ENCODE results near the gene FBLN1. TPM values are rescaled to one million over a fixed set of nuclear protein-coding genes. Genes with fewer than 3 reads are reported as not detected.

FBLN1 gene
- total and polyA plus RNA-seq, 5 donors from 2014 or later: 0.49 TPM; not detected in 4

DNA sequence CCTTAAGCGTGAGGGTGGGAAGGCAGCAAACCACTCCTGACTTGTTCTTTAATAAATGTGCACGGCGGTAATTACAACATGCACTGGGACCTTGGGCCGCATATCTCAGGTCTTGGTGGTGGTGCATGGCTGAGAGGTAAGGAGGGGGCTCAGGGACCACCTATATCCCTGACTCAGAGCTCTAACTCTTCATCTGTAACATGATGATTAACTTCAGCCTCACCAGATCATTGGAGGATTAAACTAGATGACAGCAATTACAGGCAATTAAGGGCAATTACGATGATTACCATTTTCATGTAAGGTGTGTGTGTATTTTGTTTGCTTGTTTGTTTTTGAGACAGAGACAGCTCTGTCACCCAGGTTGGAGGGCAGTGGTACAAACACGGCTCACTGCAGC is 45.0 kb downstream of the FBLN1 start:
- Histone ChIP-seq H3K27me3 (ENCODE audit: control insufficient read depth, insufficient read depth, low read length) (no peaks in the 10 kb centered on the region), H3K27ac (ENCODE audit: insufficient read depth, low read length, poor library complexity, severe bottlenecking) (no peak overlapping the region), H3K36me3 (ENCODE audit: control insufficient read depth, insufficient read depth, low read length) (no peaks in the 10 kb centered on the region), H3K9me3 (ENCODE audit: control insufficient read depth in 2 of 2, low read length in 2 of 2) (no peaks in the 10 kb centered on the region), H3K4me1 (ENCODE audit: control insufficient read depth, insufficient read depth, low read length, poor library complexity, severe bottlenecking) (no peaks in the 10 kb centered on the region), H3K4me3 (ENCODE audit: low read depth, low read length) (no peak overlapping the region)
- Mint-ChIP-seq H3K4me1 (no peaks in the 10 kb centered on the region), H3K9me3 (peaks cover 0 to 2% (median 0%) of the 10 kb centered on the region in 7 donors), H3K4me3 (no peak overlapping the region), H3K27me3 (peaks cover 6% of the 10 kb centered on the region), H3K27ac (no peak overlapping the region), H3K36me3 (no peaks in the 10 kb centered on the region)
- ATAC-seq (ENCODE audit: low read depth in 2 of 2): no peak
- DNase-seq: no peak

GRCh38 chr22:45548247-45548840 is 45.7 kb downstream of the FBLN1 start:
- H3K4me3 Mint-ChIP-seq: no peak overlapping the region
- Histone ChIP-seq H3K4me3 (ENCODE audit: low read depth, low read length) (no peak overlapping the region), H3K9me3 (ENCODE audit: control insufficient read depth in 2 of 2, low read length in 2 of 2) (no peaks in the 10 kb centered on the region), H3K27me3 (ENCODE audit: control insufficient read depth, insufficient read depth, low read length) (no peaks in the 10 kb centered on the region), H3K36me3 (ENCODE audit: control insufficient read depth, insufficient read depth, low read length) (no peaks in the 10 kb centered on the region), H3K27ac (ENCODE audit: insufficient read depth, low read length, poor library complexity, severe bottlenecking) (no peak overlapping the region), H3K4me1 (ENCODE audit: control insufficient read depth, insufficient read depth, low read length, poor library complexity, severe bottlenecking) (no peaks in the 10 kb centered on the region)
- H3K4me1 Mint-ChIP-seq: no peaks in the 10 kb centered on the region
- H3K36me3 Mint-ChIP-seq: no peaks in the 10 kb centered on the region
- ATAC-seq (ENCODE audit: low read depth in 2 of 2): no peak
- peaks cover 0 to 2% (median 0%) of the 10 kb centered on the region in 7 donors for H3K9me3 Mint-ChIP-seq
- no peak for DNase-seq
- H3K27me3 Mint-ChIP-seq: peaks cover 6% of the 10 kb centered on the region
- no peak overlapping the region for H3K27ac Mint-ChIP-seq

- H3K4me1 ChIP-seq (ENCODE audit: control insufficient read depth, insufficient read depth, low read length, poor library complexity, severe bottlenecking): no peaks in the 10 kb centered on the region
- no peak overlapping the region for H3K4me3 ChIP-seq (ENCODE audit: low read depth, low read length)
- no peaks in the 10 kb centered on the region for H3K36me3 Mint-ChIP-seq
- no peak for DNase-seq
- peaks cover 6% of the 10 kb centered on the region for H3K27me3 Mint-ChIP-seq
- no peak overlapping the region for H3K27ac Mint-ChIP-seq
- no peaks in the 10 kb centered on the region for H3K36me3 ChIP-seq (ENCODE audit: control insufficient read depth, insufficient read depth, low read length)
- no peaks in the 10 kb centered on the region for H3K9me3 ChIP-seq (ENCODE audit: control insufficient read depth in 2 of 2, low read length in 2 of 2)
- ATAC-seq (ENCODE audit: low read depth in 2 of 2): no peak
- H3K9me3 Mint-ChIP-seq: peaks cover 0 to 2% (median 0%) of the 10 kb centered on the region in 7 donors
- no peak overlapping the region for H3K4me3 Mint-ChIP-seq
- H3K27me3 ChIP-seq (ENCODE audit: control insufficient read depth, insufficient read depth, low read length): no peaks in the 10 kb centered on the region
- H3K4me1 Mint-ChIP-seq: no peaks in the 10 kb centered on the region
- H3K27ac ChIP-seq (ENCODE audit: insufficient read depth, low read length, poor library complexity, severe bottlenecking): no peak overlapping the region
Measured at GRCh38 chr22:45548991-45549761, 46.5 kb downstream of the FBLN1 start.

- no peak for ATAC-seq (ENCODE audit: low read depth in 2 of 2)
- H3K27me3 Mint-ChIP-seq: peaks cover 6% of the 10 kb centered on the region
- H3K4me1 Mint-ChIP-seq: peaks cover 0 to 1% (median 0%) of the 10 kb centered on the region in 4 donors
Measured at GRCh38 chr22:45549762-45550378, 47.2 kb downstream of the FBLN1 start.

GRCh38 chr22:45550416-45550815 is 47.7 kb downstream of the FBLN1 start:
- Histone ChIP-seq H3K4me3 (ENCODE audit: low read depth, low read length) (no peak overlapping the region), H3K4me1 (ENCODE audit: control insufficient read depth, insufficient read depth, low read length, poor library complexity, severe bottlenecking) (no peaks in the 10 kb centered on the region), H3K27ac (ENCODE audit: insufficient read depth, low read length, poor library complexity, severe bottlenecking) (no peak overlapping the region), H3K9me3 (ENCODE audit: control insufficient read depth in 2 of 2, low read length in 2 of 2) (no peaks in the 10 kb centered on the region), H3K27me3 (ENCODE audit: control insufficient read depth, insufficient read depth, low read length) (no peaks in the 10 kb centered on the region), H3K36me3 (ENCODE audit: control insufficient read depth, insufficient read depth, low read length) (no peaks in the 10 kb centered on the region)
- no peaks in the 10 kb centered on the region for H3K36me3 Mint-ChIP-seq
- H3K27ac Mint-ChIP-seq: no peak overlapping the region
- DNase-seq (no peak), ATAC-seq (ENCODE audit: low read depth in 2 of 2) (no peak)
- H3K4me1 Mint-ChIP-seq: peaks cover 0 to 1% (median 0%) of the 10 kb centered on the region in 4 donors
- H3K27me3 Mint-ChIP-seq: peaks cover 2% of the 10 kb centered on the region
- peaks cover 0 to 2% (median 0%) of the 10 kb centered on the region in 7 donors for H3K9me3 Mint-ChIP-seq
- no peak overlapping the region for H3K4me3 Mint-ChIP-seq

More at GRCh38 chr22:45549762-45550378, 47.2 kb downstream of the FBLN1 start:
- no peaks in the 10 kb centered on the region for H3K36me3 ChIP-seq (ENCODE audit: control insufficient read depth, insufficient read depth, low read length)
- H3K36me3 Mint-ChIP-seq: no peaks in the 10 kb centered on the region
- H3K9me3 Mint-ChIP-seq: peaks cover 0 to 2% (median 0%) of the 10 kb centered on the region in 7 donors
- H3K9me3 ChIP-seq (ENCODE audit: control insufficient read depth in 2 of 2, low read length in 2 of 2): no peaks in the 10 kb centered on the region
- no peak for DNase-seq
- H3K27ac ChIP-seq (ENCODE audit: insufficient read depth, low read length, poor library complexity, severe bottlenecking): no peak overlapping the region
- no peaks in the 10 kb centered on the region for H3K4me1 ChIP-seq (ENCODE audit: control insufficient read depth, insufficient read depth, low read length, poor library complexity, severe bottlenecking)
- H3K4me3 Mint-ChIP-seq: no peak overlapping the region
- H3K4me3 ChIP-seq (ENCODE audit: low read depth, low read length): no peak overlapping the region
- no peak overlapping the region for H3K27ac Mint-ChIP-seq
- no peaks in the 10 kb centered on the region for H3K27me3 ChIP-seq (ENCODE audit: control insufficient read depth, insufficient read depth, low read length)

GRCh38 chr22:45550891-45551290 is 48.2 kb downstream of the FBLN1 start:
- Histone ChIP-seq H3K4me3 (ENCODE audit: low read depth, low read length) (no peak overlapping the region), H3K27me3 (ENCODE audit: control insufficient read depth, insufficient read depth, low read length) (no peaks in the 10 kb centered on the region), H3K36me3 (ENCODE audit: control insufficient read depth, insufficient read depth, low read length) (no peaks in the 10 kb centered on the region), H3K4me1 (ENCODE audit: control insufficient read depth, insufficient read depth, low read length, poor library complexity, severe bottlenecking) (no peaks in the 10 kb centered on the region), H3K27ac (ENCODE audit: insufficient read depth, low read length, poor library complexity, severe bottlenecking) (no peak overlapping the region), H3K9me3 (ENCODE audit: control insufficient read depth in 2 of 2, low read length in 2 of 2) (no peaks in the 10 kb centered on the region)
- ATAC-seq (ENCODE audit: low read depth in 2 of 2): no peak
- Mint-ChIP-seq H3K4me3 (no peak overlapping the region), H3K27ac (no peak overlapping the region), H3K9me3 (peaks cover 0 to 2% (median 0%) of the 10 kb centered on the region in 7 donors), H3K4me1 (peaks cover 0 to 1% (median 0%) of the 10 kb centered on the region in 4 donors), H3K27me3 (no peaks in the 10 kb centered on the region), H3K36me3 (no peaks in the 10 kb centered on the region)
- DNase-seq: no peak

- Histone ChIP-seq H3K36me3 (ENCODE audit: control insufficient read depth, insufficient read depth, low read length) (no peaks in the 10 kb centered on the region), H3K27ac (ENCODE audit: insufficient read depth, low read length, poor library complexity, severe bottlenecking) (no peak overlapping the region), H3K4me3 (ENCODE audit: low read depth, low read length) (no peak overlapping the region), H3K27me3 (ENCODE audit: control insufficient read depth, insufficient read depth, low read length) (no peaks in the 10 kb centered on the region), H3K9me3 (ENCODE audit: control insufficient read depth in 2 of 2, low read length in 2 of 2) (no peaks in the 10 kb centered on the region), H3K4me1 (ENCODE audit: control insufficient read depth, insufficient read depth, low read length, poor library complexity, severe bottlenecking) (no peaks in the 10 kb centered on the region)
- Mint-ChIP-seq H3K9me3 (peaks cover 0 to 2% (median 0%) of the 10 kb centered on the region in 7 donors), H3K27ac (no peak overlapping the region), H3K4me3 (no peak overlapping the region), H3K36me3 (no peaks in the 10 kb centered on the region), H3K27me3 (no peaks in the 10 kb centered on the region), H3K4me1 (peaks cover 0 to 1% (median 0%) of the 10 kb centered on the region in 4 donors)
- no peak for ATAC-seq (ENCODE audit: low read depth in 2 of 2)
- no peak for DNase-seq
Measured at GRCh38 chr22:45551310-45552016, 48.8 kb downstream of the FBLN1 start.

All from CD4-positive, CD25-positive, alpha-beta regulatory T cell (primary cell).